Esophagus muscularis mucosa (tissue), 3 donors: ENCODE data around the gene MBD3.

ENCODE experiments used
- POLR2A ChIP-seq: fragments of 450-650 bp; IDR thresholded peaks from one replicate; pipeline ENCODE4 v1.6.1; 2017; ENCODE audit warnings: antibody characterized with exemption, moderate library complexity, mild to moderate bottlenecking, low read depth
- TF ChIP-seq, protein P1 (sequence below), 3 experiments: fragments of 200-600 bp in 2 of 3; fragments of 450-650 bp in 1 of 3; sonication (generic) in 2 of 3; IDR thresholded peaks; one replicate each; pipeline ENCODE4 v1.5.1; 2017 to 2019; ENCODE audit warnings: antibody characterized with exemption in 3 of 3, mild to moderate bottlenecking in 2 of 3, moderate library complexity in 1 of 3

DNA sequence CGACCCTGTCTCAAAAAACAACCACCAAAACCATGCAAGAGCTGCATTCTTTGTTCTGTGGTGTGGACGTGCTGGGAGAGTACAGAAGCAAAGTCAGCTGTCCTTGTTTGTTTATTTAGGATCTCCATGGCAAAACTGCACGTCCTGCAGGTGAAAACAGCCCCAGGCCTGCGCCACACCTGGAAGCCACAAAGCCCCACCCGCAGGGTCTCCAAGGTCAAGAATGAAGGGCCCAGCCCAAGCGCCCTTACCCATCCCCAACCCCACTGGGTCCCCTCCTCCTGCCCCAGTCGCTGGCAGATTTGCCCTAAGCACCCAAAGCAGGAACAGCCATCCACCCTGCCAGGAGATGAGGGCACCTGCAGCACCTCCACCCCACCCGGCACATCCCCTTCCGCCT lies 10.5 kb downstream of the MBD3 start:
- TF ChIP-seq, protein P1, sequence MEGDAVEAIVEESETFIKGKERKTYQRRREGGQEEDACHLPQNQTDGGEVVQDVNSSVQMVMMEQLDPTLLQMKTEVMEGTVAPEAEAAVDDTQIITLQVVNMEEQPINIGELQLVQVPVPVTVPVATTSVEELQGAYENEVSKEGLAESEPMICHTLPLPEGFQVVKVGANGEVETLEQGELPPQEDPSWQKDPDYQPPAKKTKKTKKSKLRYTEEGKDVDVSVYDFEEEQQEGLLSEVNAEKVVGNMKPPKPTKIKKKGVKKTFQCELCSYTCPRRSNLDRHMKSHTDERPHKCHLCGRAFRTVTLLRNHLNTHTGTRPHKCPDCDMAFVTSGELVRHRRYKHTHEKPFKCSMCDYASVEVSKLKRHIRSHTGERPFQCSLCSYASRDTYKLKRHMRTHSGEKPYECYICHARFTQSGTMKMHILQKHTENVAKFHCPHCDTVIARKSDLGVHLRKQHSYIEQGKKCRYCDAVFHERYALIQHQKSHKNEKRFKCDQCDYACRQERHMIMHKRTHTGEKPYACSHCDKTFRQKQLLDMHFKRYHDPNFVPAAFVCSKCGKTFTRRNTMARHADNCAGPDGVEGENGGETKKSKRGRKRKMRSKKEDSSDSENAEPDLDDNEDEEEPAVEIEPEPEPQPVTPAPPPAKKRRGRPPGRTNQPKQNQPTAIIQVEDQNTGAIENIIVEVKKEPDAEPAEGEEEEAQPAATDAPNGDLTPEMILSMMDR (IDR thresholded peaks at IDR 0.05): no peak
- TF ChIP-seq POLR2A: no peak
